ENCODE measurements around the gene CHCHD6. TPM values are rescaled to one million over a fixed set of nuclear protein-coding genes. Genes with fewer than 3 reads are reported as not detected.

The CHCHD6 gene
- total RNA-seq, 2 donors from 2014 or later: 9.3 to 13.2 TPM

GRCh38 chr3:126763035-126763434 is 59.0 kb downstream of the CHCHD6 start:
- no peak overlapping the region for H3K9ac ChIP-seq (ENCODE audit: low read depth in 2 of 2, low read length in 2 of 2)
- H3K4me1 ChIP-seq: no peaks in the 10 kb centered on the region
- H3K9me3 ChIP-seq: no peaks in the 10 kb centered on the region
- no peaks in the 10 kb centered on the region for H3K27me3 ChIP-seq
- H3K4me3 ChIP-seq: no peak overlapping the region
- H3K27ac ChIP-seq: no peak overlapping the region
- DNase-seq: no peak
- intact Hi-C loops (cut with DNase I): no loop called here
- TF ChIP-seq CTCF (IDR thresholded peaks at IDR 0.05): no peak
- H3K36me3 ChIP-seq: no peaks in the 10 kb centered on the region

GRCh38 chr3:126765187-126766069 is 61.4 kb downstream of the CHCHD6 start:
- Histone ChIP-seq H3K4me1 (no peaks in the 10 kb centered on the region), H3K27ac (no peak overlapping the region), H3K9ac (ENCODE audit: low read depth in 2 of 2, low read length in 2 of 2) (no peak overlapping the region), H3K4me3 (no peak overlapping the region), H3K9me3 (no peaks in the 10 kb centered on the region), H3K36me3 (no peaks in the 10 kb centered on the region), H3K27me3 (no peaks in the 10 kb centered on the region)
- intact Hi-C loops (cut with DNase I): no loop called here
- no peak for DNase-seq
- no peak for TF ChIP-seq CTCF (IDR thresholded peaks at IDR 0.05)

- no peak for TF ChIP-seq CTCF (IDR thresholded peaks at IDR 0.05)
- Histone ChIP-seq H3K27ac (no peak overlapping the region), H3K9ac (ENCODE audit: low read depth in 2 of 2, low read length in 2 of 2) (no peak overlapping the region), H3K27me3 (no peaks in the 10 kb centered on the region), H3K4me1 (no peaks in the 10 kb centered on the region), H3K9me3 (no peaks in the 10 kb centered on the region), H3K4me3 (no peak overlapping the region), H3K36me3 (no peaks in the 10 kb centered on the region)
- intact Hi-C loops (cut with DNase I): no loop called here
- DNase-seq: no peak
These were observed 62.6 kb downstream of the CHCHD6 start for GRCh38 chr3:126766653-126767052.

GRCh38 chr3:126768903-126769302 is 64.9 kb downstream of the CHCHD6 start:
- H3K9ac ChIP-seq (ENCODE audit: low read depth in 2 of 2, low read length in 2 of 2): no peak overlapping the region
- intact Hi-C loops (cut with DNase I): no loop called here

GRCh38 chr3:126770096-126770495 is 66.1 kb downstream of the CHCHD6 start:
- intact Hi-C loops (cut with DNase I): no loop called here
- H3K9ac ChIP-seq (ENCODE audit: low read depth in 2 of 2, low read length in 2 of 2): no peak overlapping the region
- TF ChIP-seq CTCF (IDR thresholded peaks at IDR 0.05): no peak
- DNase-seq: no peak
- no peak overlapping the region for H3K27ac ChIP-seq
- no peaks in the 10 kb centered on the region for H3K9me3 ChIP-seq
- H3K4me3 ChIP-seq: no peak overlapping the region
- H3K36me3 ChIP-seq: no peaks in the 10 kb centered on the region
- H3K4me1 ChIP-seq: no peaks in the 10 kb centered on the region
- no peaks in the 10 kb centered on the region for H3K27me3 ChIP-seq

More at GRCh38 chr3:126768903-126769302, 64.9 kb downstream of the CHCHD6 start:
- no peaks in the 10 kb centered on the region for H3K27me3 ChIP-seq
- H3K4me1 ChIP-seq: no peaks in the 10 kb centered on the region
- H3K9me3 ChIP-seq: no peaks in the 10 kb centered on the region
- DNase-seq: no peak
- H3K4me3 ChIP-seq: no peak overlapping the region
- H3K27ac ChIP-seq: no peak overlapping the region
- H3K36me3 ChIP-seq: no peaks in the 10 kb centered on the region
- no peak for TF ChIP-seq CTCF (IDR thresholded peaks at IDR 0.05)

Data from colonic mucosa (tissue), 4 donors.